ENCODE results near the gene PTOV1. TPM values are rescaled to one million over a fixed set of nuclear protein-coding genes. Genes with fewer than 3 reads are reported as not detected.

PTOV1 gene
- total and polyA plus RNA-seq, 2 of the 13 experiments (the other 11 are each of a cell fraction or from before 2014, with no cell fraction given) = 63.5 to 68.5 TPM

- TF ChIP-seq ZBTB46 (CRISPR knock-in tag; IDR thresholded peaks at IDR 0.05; ENCODE audit: borderline replicate concordance) (no peak), SRSF4 (IDR thresholded peaks at IDR 0.05; ENCODE audit: low read depth, low read length, poor library complexity, severe bottlenecking) (no peak), PHF21A (CRISPR knock-in tag; IDR thresholded peaks at IDR 0.05) (peak; percentile 23; the same call in 1 of the 2 replicates), HNF1A (IDR thresholded peaks at IDR 0.05; ENCODE audit: low read depth) (no peak), HNF1A (CRISPR knock-in tag; IDR thresholded peaks at IDR 0.05; ENCODE audit: borderline replicate concordance) (peak; percentile 33; the same call in 1 of the 2 replicates), ZNF766 (CRISPR knock-in tag; IDR thresholded peaks at IDR 0.05; ENCODE audit: borderline replicate concordance) (no peak), MYNN (CRISPR knock-in tag; IDR thresholded peaks at IDR 0.05; ENCODE audit: low read depth) (no peak), WIZ (CRISPR knock-in tag; IDR thresholded peaks at IDR 0.05) (no peak), THAP11 (CRISPR knock-in tag; IDR thresholded peaks at IDR 0.05) (peak; percentile 94), ZKSCAN1 (IDR thresholded peaks at IDR 0.05; ENCODE audit: low read length) (no peak), ZNF180 (CRISPR knock-in tag; IDR thresholded peaks at IDR 0.05; ENCODE audit: borderline replicate concordance, low read depth) (no peak), HNRNPK (IDR thresholded peaks at IDR 0.05; ENCODE audit: low read depth, low read length, poor library complexity, severe bottlenecking) (no peak), RERE (CRISPR knock-in tag; IDR thresholded peaks at IDR 0.05; ENCODE audit: low read depth) (no peak; the same call in 1 of the 2 replicates), NONO (IDR thresholded peaks at IDR 0.05) (no peak), NONO (CRISPR knock-in tag; conservative IDR thresholded peaks at IDR 0.05) (peak; percentile 66), SMARCE1 (IDR thresholded peaks at IDR 0.05; ENCODE audit: borderline replicate concordance) (no peak), HMGA1 (CRISPR knock-in tag; conservative IDR thresholded peaks at IDR 0.05) (no peak), TBX3 (IDR thresholded peaks at IDR 0.05; ENCODE audit: borderline replicate concordance) (no peak), TARDBP (CRISPR knock-in tag; IDR thresholded peaks at IDR 0.05) (peak; percentile 67)
Measured at GRCh38 chr19:49876422-49877019, 25.6 kb downstream of the PTOV1 start (continued).

Measured in HepG2 (cell line).